HG02759 (cell line): Measurements from ENCODE around the gene GADL1.

Source experiments
- ATAC-seq: cut with Tn5 transposase; IDR thresholded peaks from one replicate; pipeline ENCODE4 v1.9.1; 2021; ENCODE audit warnings: mild to moderate bottlenecking, moderate library complexity; ENCODE audit not compliant: unreplicated experiment

Gene GADL1

DNA sequence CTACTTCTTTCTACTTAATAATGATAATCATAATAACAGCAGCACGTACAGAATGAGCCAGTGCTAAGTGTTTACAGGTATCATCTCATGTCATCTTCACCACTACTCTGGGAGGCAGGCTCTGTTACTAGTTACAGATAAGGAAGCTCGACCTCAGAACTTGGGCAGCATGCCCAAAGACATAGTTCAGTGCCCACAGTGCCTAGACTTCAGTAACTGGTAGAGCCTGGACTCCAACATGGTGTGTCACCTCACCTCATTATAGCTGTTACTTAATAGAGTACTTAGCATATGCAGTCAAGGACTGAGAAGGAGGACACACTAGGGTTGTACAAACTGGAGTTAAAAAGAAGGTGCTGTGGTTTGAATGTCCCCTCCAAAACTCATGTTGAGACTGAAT lies 7.6 kb downstream of the GADL1 start:
- no peak for ATAC-seq

DNA sequence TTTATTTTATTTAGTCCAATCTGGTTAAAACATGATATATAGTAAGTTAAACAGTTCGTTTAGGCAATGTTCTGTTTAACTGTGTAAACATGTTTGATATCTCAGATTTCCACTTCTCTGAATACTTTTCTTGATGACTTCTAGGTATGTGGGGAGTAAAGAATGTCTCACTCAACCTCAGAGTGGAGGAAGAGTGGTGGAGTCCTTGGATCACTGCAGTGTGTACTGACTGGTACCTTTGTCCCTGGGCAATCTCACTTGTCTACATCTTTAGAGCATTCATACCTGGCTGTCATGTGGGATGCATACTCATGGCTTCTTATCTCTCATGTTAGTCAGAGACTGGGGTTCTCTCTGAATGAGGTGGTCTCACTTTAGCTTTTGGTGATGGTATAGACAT lies 15.6 kb downstream of the GADL1 start:
- no peak for ATAC-seq

DNA sequence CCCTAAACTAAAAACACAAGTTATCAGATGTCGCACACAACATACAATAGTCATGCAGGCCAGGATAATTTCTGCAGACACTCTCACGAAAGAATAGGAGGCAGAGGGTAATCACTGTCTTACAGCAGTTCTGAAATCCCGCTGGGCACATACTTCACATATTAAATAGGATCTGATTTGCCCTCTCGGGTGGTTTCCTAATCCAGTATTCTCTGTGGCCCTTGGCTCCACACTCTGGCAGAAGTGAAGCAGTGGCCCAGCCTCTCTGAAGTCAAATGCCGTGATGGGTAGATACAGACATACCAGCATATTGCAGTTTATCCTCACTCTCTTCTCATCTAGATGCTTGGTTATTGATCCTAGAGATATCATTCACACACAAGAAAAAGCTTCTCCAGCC lies 19.0 kb downstream of the GADL1 start:
- ATAC-seq, result no peak

DNA sequence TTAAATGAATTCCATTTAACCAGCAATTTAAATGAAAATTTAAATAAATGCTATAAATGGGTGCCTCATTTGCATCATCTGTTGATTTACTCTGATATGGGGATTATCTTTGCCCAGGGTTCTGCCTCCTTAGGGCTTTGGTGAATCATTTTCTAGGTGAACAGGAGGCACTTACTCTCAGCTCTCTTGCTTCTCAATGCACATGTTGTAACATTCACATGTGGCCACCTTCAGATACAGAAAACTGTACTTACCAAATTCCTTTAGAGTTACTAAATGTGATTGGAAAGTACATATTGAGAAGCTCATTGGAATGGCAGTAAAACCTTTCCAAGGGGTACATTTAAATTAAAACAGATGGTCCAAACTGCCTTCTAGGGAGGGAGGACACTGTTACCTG lies 20.8 kb downstream of the GADL1 start:
- ATAC-seq, result no peak

DNA sequence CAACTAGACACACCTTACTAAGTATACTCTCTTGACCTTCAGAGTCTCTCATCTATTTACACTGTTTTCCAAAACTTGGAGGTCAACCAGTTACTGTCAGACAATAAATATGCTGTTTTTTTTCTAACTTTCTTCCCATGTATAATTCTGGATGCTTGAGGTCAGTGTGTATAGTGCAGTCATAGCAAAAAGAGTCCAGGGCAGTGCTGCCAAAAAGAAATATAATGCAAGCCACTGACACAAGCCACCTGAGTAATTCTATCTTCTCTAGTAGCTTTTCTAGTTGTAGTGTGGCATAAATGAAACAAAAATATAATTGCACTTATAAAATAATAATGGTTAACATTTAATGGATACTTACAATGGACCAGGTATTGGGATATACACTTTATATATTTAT lies 21.6 kb downstream of the GADL1 start:
- ATAC-seq, result no peak

DNA sequence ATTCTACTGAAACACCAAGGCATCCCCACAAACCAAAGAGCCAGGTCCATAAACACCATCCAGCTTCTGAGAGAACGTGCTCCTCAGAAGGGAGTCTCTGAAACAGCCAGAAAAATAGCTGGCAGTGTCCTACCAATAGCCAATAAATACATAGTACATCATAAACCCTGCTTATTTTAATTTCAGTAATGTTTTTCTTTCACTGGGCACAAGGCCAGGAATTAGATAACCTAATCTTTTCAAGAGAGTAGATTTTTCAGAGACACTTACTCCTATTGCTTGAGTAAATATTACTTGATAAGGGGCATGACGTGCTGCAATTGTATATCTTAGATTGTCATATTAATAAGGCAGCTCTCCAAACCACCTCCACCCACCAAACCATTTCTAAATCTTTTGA lies 22.7 kb downstream of the GADL1 start:
- ATAC-seq, result no peak

DNA sequence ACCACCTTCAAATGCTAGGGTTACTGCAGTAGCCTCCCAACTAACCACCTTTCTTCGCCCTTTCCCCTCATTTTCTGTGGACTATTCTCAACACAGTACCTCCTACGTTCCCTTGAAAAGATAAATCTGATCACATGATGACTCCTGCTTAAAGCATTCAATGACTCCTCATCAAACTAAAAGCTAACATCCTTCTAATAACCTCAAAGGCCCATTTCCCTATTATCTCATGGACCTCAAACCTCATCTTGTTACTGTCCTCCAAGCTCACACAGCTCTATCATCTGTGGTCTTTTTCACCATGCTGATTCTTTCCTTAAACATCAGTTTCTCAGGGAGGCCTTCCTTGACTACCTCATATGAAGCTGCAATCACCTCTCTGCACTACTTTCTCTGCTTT lies 29.6 kb downstream of the GADL1 start:
- no peak for ATAC-seq

DNA sequence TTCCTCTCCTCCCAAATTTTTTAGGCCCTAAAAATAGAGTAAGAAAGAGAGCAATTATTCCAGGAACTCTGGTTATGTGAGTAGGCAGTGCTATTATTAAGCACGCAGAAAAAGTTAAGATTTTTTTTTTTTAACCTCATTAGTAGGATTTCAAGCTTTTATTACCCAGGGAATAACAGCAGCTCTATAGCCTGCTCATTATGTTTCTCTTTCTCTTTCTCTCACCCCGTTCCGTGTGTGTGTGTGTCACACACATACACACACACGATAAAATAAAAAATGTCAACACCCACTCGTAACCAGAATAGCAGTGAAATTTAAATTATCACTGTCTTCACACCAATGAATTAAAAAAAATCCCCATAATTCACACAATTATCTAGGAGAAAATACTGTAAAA lies 30.3 kb downstream of the GADL1 start:
- ATAC-seq, result no peak

DNA sequence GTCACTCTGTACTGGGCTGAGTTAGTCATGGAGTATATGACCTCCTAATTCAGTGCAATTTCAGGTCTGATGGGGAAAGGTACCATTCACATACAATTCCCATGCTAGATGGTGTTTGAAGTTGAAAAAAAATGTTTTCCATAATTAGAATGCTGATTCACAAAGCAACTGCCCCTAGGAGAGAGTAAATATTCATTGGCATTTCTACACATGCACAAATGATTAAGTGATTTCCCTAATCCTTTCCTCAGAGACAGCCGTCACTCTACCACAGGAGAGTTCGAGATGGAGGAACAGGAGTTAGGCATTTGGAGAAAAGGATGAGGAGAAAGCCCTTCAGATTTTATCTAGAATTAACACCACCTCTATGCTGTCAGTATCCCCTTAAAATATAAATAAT lies 32.5 kb downstream of the GADL1 start:
- no peak for ATAC-seq

DNA sequence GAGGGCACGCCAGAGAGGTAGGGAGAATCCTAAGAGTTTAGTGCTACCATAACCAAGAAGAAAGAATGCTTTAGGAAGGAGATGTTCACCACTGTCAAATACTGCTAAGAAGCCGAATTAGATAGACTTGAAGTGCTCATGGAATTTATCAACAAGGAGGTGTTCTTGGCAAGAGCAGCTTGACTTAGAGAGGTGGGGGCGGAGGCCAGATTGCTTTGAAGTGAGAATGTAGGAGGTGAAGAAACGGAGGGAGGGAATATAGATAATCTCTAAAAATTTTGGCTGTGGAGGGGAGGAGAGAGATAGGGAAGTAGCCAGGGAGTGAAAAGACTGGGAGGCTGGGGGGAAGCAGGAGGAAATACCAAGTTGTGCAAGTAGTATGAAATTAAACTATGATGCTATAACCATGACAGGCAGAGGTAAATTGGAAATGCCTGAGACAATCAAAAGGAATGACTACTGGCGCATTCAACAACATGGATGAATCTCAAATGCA lies 35.5 kb downstream of the GADL1 start:
- ATAC-seq, result no peak

DNA sequence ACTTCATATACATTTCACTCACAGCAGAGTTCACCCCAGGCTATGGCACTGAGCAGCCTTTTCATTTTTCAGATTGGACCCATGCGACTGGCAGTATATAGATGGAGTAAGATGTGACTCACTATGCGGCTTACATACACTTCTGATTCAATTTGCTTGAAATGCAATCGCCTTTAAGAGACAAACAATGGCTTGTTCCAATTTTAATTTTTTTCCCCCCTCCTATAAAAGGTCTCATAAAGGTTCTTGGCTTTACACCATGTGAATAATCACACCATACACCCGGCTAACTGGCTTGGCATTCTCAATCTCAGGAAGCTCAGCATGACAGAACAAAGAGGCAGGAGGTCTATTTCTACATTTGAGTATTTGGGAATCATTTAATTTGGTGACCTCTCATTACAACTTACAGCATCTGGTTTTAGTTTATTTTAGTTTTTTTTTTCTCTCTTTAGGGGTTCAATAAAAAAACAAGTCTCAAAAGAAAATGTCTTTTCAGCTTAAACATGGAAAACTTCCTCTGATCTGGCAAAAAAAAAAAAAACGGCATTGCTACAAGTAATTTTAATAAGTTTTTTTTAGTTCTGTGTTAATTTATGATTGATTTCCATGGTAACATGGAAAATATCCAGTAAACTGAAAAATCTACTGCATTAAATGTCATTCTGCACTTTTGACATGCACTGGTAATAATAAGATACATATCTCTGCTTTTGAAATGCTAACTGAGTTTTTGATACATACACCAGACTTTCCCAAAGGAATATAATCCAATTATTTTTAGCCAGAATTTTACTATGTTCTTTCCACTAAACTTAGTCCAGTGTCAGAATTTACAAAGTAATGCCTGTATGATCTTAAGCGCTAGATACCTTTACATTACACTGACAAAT lies 38.8 kb downstream of the GADL1 start:
- no peak for ATAC-seq

DNA sequence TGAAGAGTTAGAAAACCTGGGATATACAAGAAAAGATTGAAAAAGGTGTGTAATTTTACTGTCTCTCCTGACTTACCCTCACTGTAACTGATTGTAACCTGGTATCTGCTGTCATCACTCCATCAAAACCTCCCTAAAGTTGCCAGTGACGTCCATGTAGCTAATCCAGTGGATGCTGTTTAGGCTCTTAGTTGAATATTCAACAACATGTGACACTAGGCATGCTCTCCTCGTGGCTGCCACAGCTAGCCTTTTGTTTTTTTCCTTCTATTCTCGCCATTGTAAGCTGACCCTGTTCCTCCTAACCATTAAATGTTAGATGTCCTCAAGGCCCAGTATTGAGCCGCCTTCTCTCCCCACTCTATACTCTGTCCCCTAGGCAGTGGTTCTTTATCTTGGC lies 41.6 kb downstream of the GADL1 start:
- ATAC-seq, result no peak

DNA sequence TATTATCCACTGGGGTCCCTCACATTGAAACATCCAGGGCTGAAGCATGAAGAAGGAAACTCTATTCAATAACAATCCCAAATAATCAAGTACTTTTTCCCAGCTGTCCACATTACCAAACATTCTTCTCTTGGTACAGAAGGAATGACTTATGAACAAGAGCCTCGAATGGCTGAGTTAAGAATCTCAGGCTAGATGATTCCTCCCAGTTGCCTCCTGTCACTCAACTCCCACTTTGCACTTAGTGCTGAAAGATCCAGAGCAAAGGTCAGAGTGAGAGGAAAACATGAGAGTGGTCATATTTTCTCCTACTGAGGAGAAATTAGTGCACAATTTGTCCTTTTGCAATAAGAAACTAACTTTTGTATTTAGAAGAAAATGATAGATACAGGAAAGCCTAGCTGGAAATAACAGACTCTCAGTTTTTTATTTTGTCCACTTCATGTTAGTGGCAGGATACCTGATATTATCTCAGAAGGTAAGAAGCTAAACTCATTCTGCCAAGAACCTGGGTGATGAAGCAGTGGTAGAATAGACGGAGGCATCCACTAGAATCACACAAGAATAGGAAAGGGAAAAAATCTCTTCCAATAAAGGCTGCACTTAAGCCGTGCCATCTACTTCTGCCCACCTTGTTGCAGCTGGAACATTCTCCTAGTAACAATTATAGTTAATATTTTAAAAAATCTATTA lies 46.2 kb downstream of the GADL1 start:
- ATAC-seq, result no peak

DNA sequence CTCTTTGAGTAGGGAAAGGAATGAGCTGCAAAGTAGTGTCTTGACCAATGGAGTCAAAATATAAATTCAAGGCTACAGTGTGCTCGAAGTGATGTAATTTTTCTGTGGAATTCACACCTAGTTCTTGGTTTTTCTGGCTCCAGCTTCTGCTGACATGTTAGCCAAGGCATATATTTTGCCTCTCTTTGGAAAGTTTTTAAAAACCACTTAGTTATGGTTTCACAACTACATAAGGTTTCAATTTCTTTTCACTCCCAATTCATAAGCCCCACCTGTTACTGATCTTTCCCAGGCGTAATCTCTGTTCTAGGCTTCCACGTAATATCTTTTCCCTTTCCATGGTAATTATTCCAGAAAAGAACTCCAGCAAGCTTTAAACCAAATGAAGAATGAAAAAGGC lies 46.9 kb downstream of the GADL1 start:
- ATAC-seq, result no peak

DNA sequence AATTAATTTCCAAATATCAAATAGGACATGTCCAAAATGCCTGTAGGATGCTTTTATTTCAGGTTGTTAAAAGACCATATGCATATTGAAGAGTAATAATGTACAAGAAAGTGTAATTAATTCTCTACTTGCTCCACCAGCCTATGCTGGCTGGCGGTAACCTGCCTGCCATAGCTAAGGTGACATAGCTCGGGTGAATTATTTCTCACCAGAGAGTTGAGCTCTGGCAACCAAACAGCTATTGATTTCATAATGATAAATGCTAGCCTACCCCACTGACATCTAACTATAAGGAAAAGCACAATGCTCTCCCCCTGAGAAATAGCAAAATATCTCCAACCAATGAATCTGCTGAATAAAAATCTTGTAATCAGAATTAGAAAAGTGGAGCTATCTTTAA lies 48.9 kb downstream of the GADL1 start:
- no peak for ATAC-seq

DNA sequence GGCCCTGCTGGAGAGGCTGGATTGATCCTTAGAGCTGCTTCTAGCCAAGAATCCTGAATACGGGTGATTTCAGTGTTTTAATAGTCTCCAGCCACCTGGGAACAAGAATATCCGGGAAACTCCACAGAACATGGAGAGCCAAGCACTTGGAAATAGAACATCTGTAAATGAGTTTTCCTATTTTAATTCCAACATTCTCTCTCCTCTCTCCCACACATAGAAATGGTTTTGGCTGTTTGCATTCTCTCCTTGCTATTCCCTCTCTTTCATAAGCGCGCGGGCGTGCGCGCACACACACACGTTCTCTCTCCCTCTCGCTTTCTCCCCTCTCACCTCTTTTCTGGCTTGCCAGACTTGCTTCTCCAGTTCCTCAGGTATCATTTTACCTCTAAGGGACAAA lies 50.6 kb downstream of the GADL1 start:
- no peak for ATAC-seq

DNA sequence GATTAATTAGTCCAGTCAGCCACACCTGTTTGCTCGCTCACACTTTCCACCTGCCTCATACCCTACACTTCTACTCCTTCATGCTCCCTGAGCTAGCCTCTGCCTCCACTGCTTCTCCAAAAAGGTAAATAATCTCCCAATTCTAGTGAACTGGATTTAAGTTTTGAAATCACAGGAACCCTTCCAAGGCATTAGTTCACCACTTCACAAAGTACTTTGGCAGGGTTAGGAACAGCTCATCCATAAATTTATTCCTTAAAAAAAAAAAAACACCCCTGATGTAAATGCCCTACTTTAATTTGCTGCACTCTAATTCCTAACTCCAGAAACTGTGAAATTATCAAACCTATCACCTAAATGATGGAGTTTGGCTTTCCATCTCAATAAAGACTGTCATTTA lies 58.3 kb downstream of the GADL1 start:
- ATAC-seq, result no peak

DNA sequence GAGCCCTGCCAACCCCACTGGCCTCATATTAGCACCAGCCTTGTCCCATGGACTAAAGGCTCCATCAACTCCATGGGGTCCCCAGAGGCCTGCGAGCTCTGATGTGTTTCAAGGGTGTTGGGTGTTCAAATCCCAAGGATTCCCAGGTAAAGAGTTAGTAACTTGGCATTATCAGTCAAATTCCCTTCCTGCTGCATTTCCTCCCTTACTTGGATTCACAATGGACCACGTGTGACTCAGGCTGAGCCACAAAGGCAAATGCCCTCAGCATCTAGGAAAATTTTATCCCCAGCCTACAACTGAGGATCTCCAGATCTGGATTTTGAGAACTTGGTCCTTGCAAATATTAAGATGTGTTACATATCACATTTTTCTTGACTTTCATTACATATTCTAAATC lies 58.8 kb downstream of the GADL1 start:
- no peak for ATAC-seq

DNA sequence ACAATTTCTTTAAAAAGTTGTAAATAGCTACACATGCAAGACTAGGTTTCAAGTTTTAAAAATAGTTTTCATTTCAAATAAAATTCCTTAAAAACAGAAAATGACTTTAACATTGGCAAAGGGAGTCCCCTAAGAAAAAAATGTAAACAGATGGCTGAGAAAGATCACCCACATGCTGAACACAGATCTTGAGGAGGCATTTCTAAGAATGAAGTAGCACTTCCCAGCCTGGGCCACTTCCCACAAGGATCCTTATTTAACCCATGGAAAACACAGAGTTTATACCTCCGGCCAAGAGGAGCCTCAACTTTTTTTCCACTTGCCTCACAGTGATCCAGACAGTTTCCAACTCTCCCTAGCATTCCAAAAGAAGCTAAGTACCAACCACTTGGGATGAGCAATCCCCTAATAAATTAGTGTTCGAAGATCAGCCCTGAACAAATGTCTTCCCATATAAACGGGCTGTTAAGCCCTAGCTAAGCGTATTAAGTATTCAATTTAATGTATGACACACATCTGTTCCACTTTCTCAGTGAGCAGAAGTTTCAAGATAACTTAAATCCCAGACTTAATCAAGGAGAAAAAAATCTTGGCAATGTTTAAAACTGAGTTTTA lies 61.4 kb downstream of the GADL1 start:
- no peak for ATAC-seq

DNA sequence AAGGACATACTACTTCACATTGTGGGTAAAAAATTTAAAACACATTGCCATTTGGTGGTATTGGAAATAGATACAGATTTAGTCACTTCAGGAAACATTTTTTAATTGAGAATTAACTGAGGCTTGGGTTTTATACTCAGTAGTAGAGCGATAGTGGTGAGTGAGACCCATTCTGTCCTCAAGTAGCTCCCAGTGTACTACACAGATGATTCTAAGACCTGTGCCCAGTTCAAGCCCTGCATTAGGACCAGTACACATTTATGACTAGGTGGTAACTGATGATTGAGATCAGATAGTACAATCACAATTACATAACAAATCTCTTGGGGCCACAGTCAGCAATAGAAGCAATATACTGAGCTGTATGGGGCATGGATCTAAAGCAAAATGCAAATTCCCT lies 67.4 kb downstream of the GADL1 start:
- ATAC-seq, result no peak

DNA sequence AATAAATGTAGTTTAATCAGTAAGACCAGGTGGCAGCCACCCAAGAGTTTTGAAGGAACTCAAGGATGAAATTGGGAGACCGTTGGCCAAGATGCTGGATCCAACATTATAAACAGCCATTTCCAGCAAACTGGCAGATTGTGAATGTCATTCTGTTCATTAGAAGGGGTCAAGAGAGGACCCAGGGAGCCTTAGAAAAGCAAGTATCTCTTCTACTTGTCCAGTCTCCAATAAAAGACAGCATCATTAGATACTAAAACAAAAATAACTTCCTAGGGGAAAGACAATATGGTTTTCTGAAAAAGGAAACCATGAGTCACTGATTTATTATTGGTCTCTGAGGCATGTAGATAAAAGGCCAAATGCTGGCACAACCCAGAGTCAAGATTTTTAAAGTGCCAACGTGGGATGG lies 67.9 kb downstream of the GADL1 start:
- ATAC-seq, result no peak
